HepG2 (cell line): ENCODE results near the gene IRF7. TPM values are rescaled to one million over a fixed set of nuclear protein-coding genes. Genes with fewer than 3 reads are reported as not detected.

Source experiments
- AKAP8 ChIP-seq: sonication (generic); formaldehyde crosslinking; IDR thresholded peaks from 2 replicates; pipeline ENCODE4 v1.5.1; 2020; ENCODE audit warnings: mild to moderate bottlenecking, missing genetic modification reagents
- ESRRA ChIP-seq: sonication (generic); formaldehyde crosslinking; IDR thresholded peaks from 2 replicates; pipeline ENCODE4 v1.5.1; 2020; ENCODE audit warnings: mild to moderate bottlenecking, low read depth, missing genetic modification reagents
- HOXA7 ChIP-seq: sonication (generic); formaldehyde crosslinking; IDR thresholded peaks from 2 replicates; pipeline ENCODE4 v1.8.1; 2022; ENCODE audit warnings: mild to moderate bottlenecking, missing genetic modification reagents, moderate library complexity
- MEIS1 ChIP-seq: sonication (generic); formaldehyde crosslinking; IDR thresholded peaks from 2 replicates; pipeline ENCODE4 v1.9.0; 2021; ENCODE audit warnings: mild to moderate bottlenecking, missing genetic modification reagents, moderate library complexity, borderline replicate concordance
- PTBP1 ChIP-seq: fragments of 200-400 bp; formaldehyde crosslinking; IDR thresholded peaks from 2 replicates; pipeline ENCODE4 v1.6.1; 2018; ENCODE audit warnings: low read length, low read depth; ENCODE audit not compliant: poor library complexity, severe bottlenecking
- TAF1 ChIP-seq: sonication (generic); formaldehyde crosslinking; IDR thresholded peaks from 2 replicates; pipeline ENCODE4 v1.4.0; 2020; ENCODE audit warnings: missing genetic modification reagents
- ZNF136 ChIP-seq: sonication (generic); formaldehyde crosslinking; IDR thresholded peaks from 2 replicates; pipeline ENCODE4 v1.8.1; 2022; ENCODE audit warnings: low read depth, mild to moderate bottlenecking, moderate library complexity, missing genetic modification reagents
- ZNF143 ChIP-seq: sonication (generic); formaldehyde crosslinking; IDR thresholded peaks from 2 replicates; pipeline ENCODE4 v1.4.0; 2020; ENCODE audit warnings: missing genetic modification reagents
- ZNF24 ChIP-seq: fragments of 450-650 bp; IDR thresholded peaks from 2 replicates; pipeline ENCODE4 v1.6.1; 2017; ENCODE audit warnings: antibody characterized with exemption, mild to moderate bottlenecking
- ZNF251 ChIP-seq: sonication (generic); formaldehyde crosslinking; IDR thresholded peaks from 2 replicates; pipeline ENCODE4 v1.9.0; 2021; ENCODE audit warnings: mild to moderate bottlenecking, missing genetic modification reagents
- ZNF44 ChIP-seq: sonication (generic); formaldehyde crosslinking; IDR thresholded peaks from 2 replicates; pipeline ENCODE4 v1.5.1; 2020; ENCODE audit warnings: mild to moderate bottlenecking, missing genetic modification reagents
- ZNF484 ChIP-seq: sonication (generic); formaldehyde crosslinking; IDR thresholded peaks from 2 replicates; pipeline ENCODE4 v1.5.1; 2020; ENCODE audit warnings: mild to moderate bottlenecking, low read depth, missing genetic modification reagents, borderline replicate concordance
- ZNF543 ChIP-seq: sonication (generic); formaldehyde crosslinking; IDR thresholded peaks from 2 replicates; pipeline ENCODE4 v1.4.0; 2020; ENCODE audit warnings: mild to moderate bottlenecking, missing genetic modification reagents
- ZNF563 ChIP-seq: sonication (generic); formaldehyde crosslinking; IDR thresholded peaks from 2 replicates; pipeline ENCODE4 v1.8.0; 2022; ENCODE audit warnings: mild to moderate bottlenecking, moderate library complexity, missing genetic modification reagents
- ZSCAN20 ChIP-seq: sonication (generic); formaldehyde crosslinking; IDR thresholded peaks from 2 replicates; pipeline ENCODE4 v1.4.0; 2020; ENCODE audit warnings: missing genetic modification reagents, mild to moderate bottlenecking, borderline replicate concordance
- polyA plus RNA-seq, 8 experiments: library from polyadenylated mRNA; depleted of rRNA in 3 of 8; stranded (reverse) in 7 of 8; unstranded in 1 of 8; fragments of >200 nt; fragmentation: Illumina TruSeq in 4 of 8; extraction: Trizol in 4 of 8; gene quantifications; 2 replicates each; pipeline versions ENCODE4 v1.2.1 to v1.2.3, GENCODE V29; 2011 to 2016; ENCODE audit warnings: low read depth in 4 of 8, missing spikeins in 1 of 8, mixed read lengths in 1 of 8; ENCODE audit not compliant: insufficient read depth in 1 of 8
- total RNA-seq, 5 experiments: library from RNA; depleted of rRNA; stranded (reverse); fragments of >200 nt; fragmentation: Illumina TruSeq; extraction: Trizol; gene quantifications; 2 replicates each; pipeline ENCODE4 v1.2.3, GENCODE V29; 2016; ENCODE audit warnings: low read depth in 1 of 5
- TF ChIP-seq, protein P1 (sequence below): sonication (generic); formaldehyde crosslinking; IDR thresholded peaks from 2 replicates; pipeline ENCODE4 v1.8.0; 2022; ENCODE audit warnings: mild to moderate bottlenecking, missing genetic modification reagents
- TF ChIP-seq, protein P2 (sequence below): sonication (generic); formaldehyde crosslinking; IDR thresholded peaks from 2 replicates; pipeline ENCODE4 v1.4.0; 2020; ENCODE audit warnings: missing genetic modification reagents
- TF ChIP-seq, protein P3 (sequence below): sonication (generic); formaldehyde crosslinking; IDR thresholded peaks from 2 replicates; pipeline ENCODE4 v1.5.0; 2020; ENCODE audit warnings: mild to moderate bottlenecking, missing genetic modification reagents
- TF ChIP-seq, protein P4 (sequence below): sonication (generic); formaldehyde crosslinking; IDR thresholded peaks from 2 replicates; pipeline ENCODE4 v1.4.0; 2020; ENCODE audit warnings: missing genetic modification reagents
- TF ChIP-seq, protein P5 (sequence below): sonication (generic); formaldehyde crosslinking; IDR thresholded peaks from 2 replicates; pipeline ENCODE4 v1.9.0; 2022; ENCODE audit warnings: low read depth, missing genetic modification reagents
- TF ChIP-seq, protein P6 (sequence below): sonication (generic); formaldehyde crosslinking; IDR thresholded peaks from 2 replicates; pipeline ENCODE4 v1.5.1; 2020; ENCODE audit warnings: mild to moderate bottlenecking, missing genetic modification reagents, borderline replicate concordance

The IRF7 gene
- total and polyA plus RNA-seq, 2 of the 13 experiments (the other 11 are each of a cell fraction or from before 2014, with no cell fraction given): not detected

DNA sequence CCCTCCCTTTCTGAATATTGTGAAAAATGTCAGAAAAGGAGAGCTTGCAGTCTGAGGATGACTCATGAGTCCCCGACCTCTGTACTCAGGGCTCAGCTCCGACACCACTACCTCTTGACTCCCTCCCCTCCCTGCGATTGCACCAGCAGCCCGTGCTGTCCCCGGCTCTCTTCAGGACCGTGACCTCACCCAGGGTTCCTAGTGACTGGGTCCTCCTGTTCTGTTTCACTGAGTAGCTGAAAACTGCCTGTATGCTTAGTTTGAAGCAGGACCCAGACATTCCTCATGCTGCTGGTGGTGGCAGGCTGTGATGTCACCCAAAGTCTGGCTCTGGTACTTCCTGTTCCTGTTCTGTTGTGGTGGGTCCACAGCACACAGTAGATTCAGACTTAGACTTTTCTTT, 27.8 kb downstream of the IRF7 start (continued):
- TF ChIP-seq, protein P1, sequence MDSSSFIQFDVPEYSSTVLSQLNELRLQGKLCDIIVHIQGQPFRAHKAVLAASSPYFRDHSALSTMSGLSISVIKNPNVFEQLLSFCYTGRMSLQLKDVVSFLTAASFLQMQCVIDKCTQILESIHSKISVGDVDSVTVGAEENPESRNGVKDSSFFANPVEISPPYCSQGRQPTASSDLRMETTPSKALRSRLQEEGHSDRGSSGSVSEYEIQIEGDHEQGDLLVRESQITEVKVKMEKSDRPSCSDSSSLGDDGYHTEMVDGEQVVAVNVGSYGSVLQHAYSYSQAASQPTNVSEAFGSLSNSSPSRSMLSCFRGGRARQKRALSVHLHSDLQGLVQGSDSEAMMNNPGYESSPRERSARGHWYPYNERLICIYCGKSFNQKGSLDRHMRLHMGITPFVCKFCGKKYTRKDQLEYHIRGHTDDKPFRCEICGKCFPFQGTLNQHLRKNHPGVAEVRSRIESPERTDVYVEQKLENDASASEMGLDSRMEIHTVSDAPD (CRISPR knock-in tag): 0 out of 2 replicates have a peak, but pooled peaks have one; percentile 19
- TF ChIP-seq TAF1 (CRISPR knock-in tag) (no peak), ZNF563 (CRISPR knock-in tag) (peak; percentile 53; the same call in 1 of the 2 replicates), ZNF484 (CRISPR knock-in tag) (no peak), HOXA7 (CRISPR knock-in tag) (no peak), AKAP8 (CRISPR knock-in tag) (no peak), PTBP1 (no peak), ZNF136 (no peak), ZNF251 (CRISPR knock-in tag) (no peak), ZNF44 (no peak), ZNF543 (CRISPR knock-in tag) (no peak), MEIS1 (CRISPR knock-in tag) (no peak), ESRRA (peak; percentile 75), ZNF143 (no peak), ZSCAN20 (CRISPR knock-in tag) (no peak), ZNF24 (no peak)
- TF ChIP-seq, protein P2, sequence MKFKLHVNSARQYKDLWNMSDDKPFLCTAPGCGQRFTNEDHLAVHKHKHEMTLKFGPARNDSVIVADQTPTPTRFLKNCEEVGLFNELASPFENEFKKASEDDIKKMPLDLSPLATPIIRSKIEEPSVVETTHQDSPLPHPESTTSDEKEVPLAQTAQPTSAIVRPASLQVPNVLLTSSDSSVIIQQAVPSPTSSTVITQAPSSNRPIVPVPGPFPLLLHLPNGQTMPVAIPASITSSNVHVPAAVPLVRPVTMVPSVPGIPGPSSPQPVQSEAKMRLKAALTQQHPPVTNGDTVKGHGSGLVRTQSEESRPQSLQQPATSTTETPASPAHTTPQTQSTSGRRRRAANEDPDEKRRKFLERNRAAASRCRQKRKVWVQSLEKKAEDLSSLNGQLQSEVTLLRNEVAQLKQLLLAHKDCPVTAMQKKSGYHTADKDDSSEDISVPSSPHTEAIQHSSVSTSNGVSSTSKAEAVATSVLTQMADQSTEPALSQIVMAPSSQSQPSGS (CRISPR knock-in tag): peak; percentile 87
- TF ChIP-seq, protein P3, sequence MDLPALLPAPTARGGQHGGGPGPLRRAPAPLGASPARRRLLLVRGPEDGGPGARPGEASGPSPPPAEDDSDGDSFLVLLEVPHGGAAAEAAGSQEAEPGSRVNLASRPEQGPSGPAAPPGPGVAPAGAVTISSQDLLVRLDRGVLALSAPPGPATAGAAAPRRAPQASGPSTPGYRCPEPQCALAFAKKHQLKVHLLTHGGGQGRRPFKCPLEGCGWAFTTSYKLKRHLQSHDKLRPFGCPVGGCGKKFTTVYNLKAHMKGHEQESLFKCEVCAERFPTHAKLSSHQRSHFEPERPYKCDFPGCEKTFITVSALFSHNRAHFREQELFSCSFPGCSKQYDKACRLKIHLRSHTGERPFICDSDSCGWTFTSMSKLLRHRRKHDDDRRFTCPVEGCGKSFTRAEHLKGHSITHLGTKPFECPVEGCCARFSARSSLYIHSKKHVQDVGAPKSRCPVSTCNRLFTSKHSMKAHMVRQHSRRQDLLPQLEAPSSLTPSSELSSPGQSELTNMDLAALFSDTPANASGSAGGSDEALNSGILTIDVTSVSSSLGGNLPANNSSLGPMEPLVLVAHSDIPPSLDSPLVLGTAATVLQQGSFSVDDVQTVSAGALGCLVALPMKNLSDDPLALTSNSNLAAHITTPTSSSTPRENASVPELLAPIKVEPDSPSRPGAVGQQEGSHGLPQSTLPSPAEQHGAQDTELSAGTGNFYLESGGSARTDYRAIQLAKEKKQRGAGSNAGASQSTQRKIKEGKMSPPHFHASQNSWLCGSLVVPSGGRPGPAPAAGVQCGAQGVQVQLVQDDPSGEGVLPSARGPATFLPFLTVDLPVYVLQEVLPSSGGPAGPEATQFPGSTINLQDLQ (CRISPR knock-in tag): no peak
- TF ChIP-seq, protein P4, sequence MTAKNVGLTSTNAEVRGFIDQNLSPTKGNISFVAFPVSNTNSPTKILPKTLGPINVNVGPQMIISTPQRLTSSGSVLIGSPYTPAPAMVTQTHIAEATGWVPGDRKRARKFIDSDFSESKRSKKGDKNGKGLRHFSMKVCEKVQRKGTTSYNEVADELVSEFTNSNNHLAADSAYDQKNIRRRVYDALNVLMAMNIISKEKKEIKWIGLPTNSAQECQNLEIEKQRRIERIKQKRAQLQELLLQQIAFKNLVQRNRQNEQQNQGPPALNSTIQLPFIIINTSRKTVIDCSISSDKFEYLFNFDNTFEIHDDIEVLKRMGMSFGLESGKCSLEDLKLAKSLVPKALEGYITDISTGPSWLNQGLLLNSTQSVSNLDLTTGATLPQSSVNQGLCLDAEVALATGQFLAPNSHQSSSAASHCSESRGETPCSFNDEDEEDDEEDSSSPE: 0 out of 2 replicates have a peak, but pooled peaks have one; percentile 12
- TF ChIP-seq, protein P5, sequence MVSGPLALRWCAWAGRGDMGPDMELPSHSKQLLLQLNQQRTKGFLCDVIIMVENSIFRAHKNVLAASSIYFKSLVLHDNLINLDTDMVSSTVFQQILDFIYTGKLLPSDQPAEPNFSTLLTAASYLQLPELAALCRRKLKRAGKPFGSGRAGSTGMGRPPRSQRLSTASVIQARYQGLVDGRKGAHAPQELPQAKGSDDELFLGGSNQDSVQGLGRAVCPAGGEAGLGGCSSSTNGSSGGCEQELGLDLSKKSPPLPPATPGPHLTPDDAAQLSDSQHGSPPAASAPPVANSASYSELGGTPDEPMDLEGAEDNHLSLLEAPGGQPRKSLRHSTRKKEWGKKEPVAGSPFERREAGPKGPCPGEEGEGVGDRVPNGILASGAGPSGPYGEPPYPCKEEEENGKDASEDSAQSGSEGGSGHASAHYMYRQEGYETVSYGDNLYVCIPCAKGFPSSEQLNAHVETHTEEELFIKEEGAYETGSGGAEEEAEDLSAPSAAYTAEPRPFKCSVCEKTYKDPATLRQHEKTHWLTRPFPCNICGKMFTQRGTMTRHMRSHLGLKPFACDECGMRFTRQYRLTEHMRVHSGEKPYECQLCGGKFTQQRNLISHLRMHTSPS (CRISPR knock-in tag): no peak
- TF ChIP-seq, protein P6, sequence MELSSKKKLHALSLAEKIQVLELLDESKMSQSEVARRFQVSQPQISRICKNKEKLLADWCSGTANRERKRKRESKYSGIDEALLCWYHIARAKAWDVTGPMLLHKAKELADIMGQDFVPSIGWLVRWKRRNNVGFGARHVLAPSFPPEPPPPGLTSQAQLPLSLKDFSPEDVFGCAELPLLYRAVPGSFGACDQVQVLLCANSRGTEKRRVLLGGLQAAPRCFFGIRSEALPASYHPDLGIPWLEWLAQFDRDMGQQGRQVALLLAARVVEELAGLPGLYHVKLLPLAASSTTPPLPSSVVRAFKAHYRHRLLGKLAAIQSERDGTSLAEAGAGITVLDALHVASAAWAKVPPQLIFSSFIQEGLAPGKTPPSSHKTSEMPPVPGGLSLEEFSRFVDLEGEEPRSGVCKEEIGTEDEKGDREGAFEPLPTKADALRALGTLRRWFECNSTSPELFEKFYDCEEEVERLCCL (CRISPR knock-in tag): no peak
